Measurements from ENCODE around the gene COL26A1. TPM values are rescaled to one million over a fixed set of nuclear protein-coding genes. Genes with fewer than 3 reads are reported as not detected.
A peak's percentile ranks its signal among the peaks of the same experiment; 100 is the strongest.
"Not testable (repeated sequence)": the region's sequence is repeated elsewhere in the genome, so short reads cannot be mapped to it uniquely, and the experiment has no call there.

COL26A1 gene
- total RNA-seq, 3 donors from 2014 or later = not detected

GRCh38 chr7:101598986-101599771 lies 236.5 kb downstream of the COL26A1 start:
- DNase-seq (no peak), ATAC-seq (peak; percentile 1)
- TF ChIP-seq CTCF (IDR thresholded peaks at IDR 0.05) = no peak
- intact Hi-C loops (cut with DNase I, micrococcal nuclease) = no loop called here
- H3K4me1 ChIP-seq (ENCODE audit: low read depth) = peaks cover 11% of the 10 kb centered on the region
- no peaks in the 10 kb centered on the region for H3K36me3 ChIP-seq (ENCODE audit: low read depth)
- H3K4me3 ChIP-seq = no peak overlapping the region
- no peaks in the 10 kb centered on the region for H3K9me3 ChIP-seq

GRCh38 chr7:101599787-101600186 lies 237.1 kb downstream of the COL26A1 start:
- no peak for TF ChIP-seq CTCF (IDR thresholded peaks at IDR 0.05)
- DNase-seq (no peak), ATAC-seq (no peak)
- H3K9me3 ChIP-seq = no peaks in the 10 kb centered on the region
- intact Hi-C loops (cut with DNase I, micrococcal nuclease) = loop anchor here in 1 of 2 donors (5.0 to 10.0 kb wide), 2 partner anchors 65 to 673 kb away; no protein-coding TSS in a partner anchor
- no peaks in the 10 kb centered on the region for H3K36me3 ChIP-seq (ENCODE audit: low read depth)
- no peak overlapping the region for H3K4me3 ChIP-seq
- H3K4me1 ChIP-seq (ENCODE audit: low read depth) = peaks cover 11% of the 10 kb centered on the region

GRCh38 chr7:101602082-101602481 lies 239.4 kb downstream of the COL26A1 start:
- Histone ChIP-seq H3K4me1 (ENCODE audit: low read depth) (peaks cover 11% of the 10 kb centered on the region), H3K4me3 (no peak overlapping the region), H3K36me3 (ENCODE audit: low read depth) (no peaks in the 10 kb centered on the region), H3K9me3 (no peaks in the 10 kb centered on the region)
- TF ChIP-seq CTCF (IDR thresholded peaks at IDR 0.05) = no peak
- ATAC-seq (no peak), DNase-seq (no peak)
- intact Hi-C loops (cut with DNase I, micrococcal nuclease) = loop anchor here in 1 of 2 donors (5.0 to 10.0 kb wide), 2 partner anchors 63 to 670 kb away; no protein-coding TSS in a partner anchor

- peak; percentile 74 to 85 (median 82) for DNase-seq
- peak; percentile 82 for TF ChIP-seq CTCF (IDR thresholded peaks at IDR 0.05)
- Histone ChIP-seq H3K4me3 (no peak overlapping the region), H3K9me3 (no peaks in the 10 kb centered on the region), H3K36me3 (ENCODE audit: low read depth) (no peaks in the 10 kb centered on the region), H3K4me1 (ENCODE audit: low read depth) (peaks cover 11% of the 10 kb centered on the region)
- ATAC-seq = peak; percentile 85
- intact Hi-C loops (cut with DNase I, micrococcal nuclease) = loop anchor here in 1 of 2 donors (5.0 to 10.0 kb wide), 2 partner anchors 62 to 670 kb away; no protein-coding TSS in a partner anchor
Observed at GRCh38 chr7:101602484-101603241, 240.0 kb downstream of the COL26A1 start.

- ATAC-seq = no peak
- intact Hi-C loops (cut with DNase I, micrococcal nuclease) = loop anchor here in 1 of 2 donors (5.0 to 10.0 kb wide), 2 partner anchors 60 to 668 kb away; no protein-coding TSS in a partner anchor
Observed at GRCh38 chr7:101604331-101604933, 241.8 kb downstream of the COL26A1 start.

GRCh38 chr7:101604934-101605332 lies 242.3 kb downstream of the COL26A1 start:
- H3K4me3 ChIP-seq; H3K9me3 ChIP-seq; H3K36me3 ChIP-seq (ENCODE audit: low read depth); ATAC-seq; DNase-seq: not testable (repeated sequence)
- peaks cover 11% of the 10 kb centered on the region for H3K4me1 ChIP-seq (ENCODE audit: low read depth)
- intact Hi-C loops (cut with DNase I, micrococcal nuclease) = loop anchor here in 1 of 2 donors (5.0 to 10.0 kb wide), 2 partner anchors 60 to 667 kb away; no protein-coding TSS in a partner anchor

More at GRCh38 chr7:101604331-101604933, 241.8 kb downstream of the COL26A1 start:
- Histone ChIP-seq H3K36me3 (ENCODE audit: low read depth) (no peaks in the 10 kb centered on the region), H3K4me3 (no peak overlapping the region), H3K9me3 (no peaks in the 10 kb centered on the region), H3K4me1 (ENCODE audit: low read depth) (peaks cover 11% of the 10 kb centered on the region)
- DNase-seq = no peak
- TF ChIP-seq CTCF (IDR thresholded peaks at IDR 0.05) = no peak
